NCI-H2196 treated with DMSO at 0.1 percent for 48 hours (cell line): ENCODE measurements around the gene YAF2.

Experiments used
- DNase-seq: peaks from one replicate; lab custom pipeline; 2025; ENCODE audit not compliant: unreplicated experiment; lab: John Stamatoyannopoulos, UW

YAF2 gene

GRCh38 chr12:42145552-42146215, 92.4 kb downstream of the YAF2 start:
- no peak for DNase-seq

GRCh38 chr12:42145197-42145549, 92.9 kb downstream of the YAF2 start:
- no peak for DNase-seq

- DNase-seq, result peak; percentile 88
Observed at GRCh38 chr12:42144408-42145196, 93.4 kb downstream of the YAF2 start, which contains the start of gene GXYLT1. Gene GXYLT1 (minus strand): TSS chr12:42144874. CDS start chr12:42144646, 228 bp downstream.

GRCh38 chr12:42144158-42144407, 94.0 kb downstream of the YAF2 start:
- DNase-seq, result no peak

- no peak for DNase-seq
Observed at GRCh38 chr12:42143452-42144157, 94.4 kb downstream of the YAF2 start.

- no peak for DNase-seq
Observed at GRCh38 chr12:42141981-42142606, 96.0 kb downstream of the YAF2 start.

- DNase-seq, result no peak
Observed at GRCh38 chr12:42140901-42141300, 97.1 kb downstream of the YAF2 start.

GRCh38 chr12:42135259-42135814, 102.7 kb downstream of the YAF2 start:
- no peak for DNase-seq

GRCh38 chr12:42130672-42131402, 107.2 kb downstream of the YAF2 start:
- DNase-seq, result no peak

GRCh38 chr12:42129595-42130204, 108.3 kb downstream of the YAF2 start:
- peak; percentile 61 for DNase-seq

- DNase-seq, result no peak
Observed at GRCh38 chr12:42128888-42129287, 109.2 kb downstream of the YAF2 start.

GRCh38 chr12:42128327-42128726, 109.7 kb downstream of the YAF2 start:
- DNase-seq, result no peak

- DNase-seq, result no peak
Observed at GRCh38 chr12:42126963-42127362, 111.1 kb downstream of the YAF2 start.

GRCh38 chr12:42125388-42125767, 112.7 kb downstream of the YAF2 start:
- DNase-seq, result no peak

- DNase-seq, result no peak
Observed at GRCh38 chr12:42124764-42125387, 113.2 kb downstream of the YAF2 start.

- DNase-seq, result no peak
Observed at GRCh38 chr12:42119085-42119633, 118.9 kb downstream of the YAF2 start.

GRCh38 chr12:42118136-42118879, 119.7 kb downstream of the YAF2 start:
- no peak for DNase-seq

GRCh38 chr12:42109031-42109430, 129.0 kb downstream of the YAF2 start:
- DNase-seq, result no peak
